ENCODE measurements around the gene ELL.

Gene ELL

DNA sequence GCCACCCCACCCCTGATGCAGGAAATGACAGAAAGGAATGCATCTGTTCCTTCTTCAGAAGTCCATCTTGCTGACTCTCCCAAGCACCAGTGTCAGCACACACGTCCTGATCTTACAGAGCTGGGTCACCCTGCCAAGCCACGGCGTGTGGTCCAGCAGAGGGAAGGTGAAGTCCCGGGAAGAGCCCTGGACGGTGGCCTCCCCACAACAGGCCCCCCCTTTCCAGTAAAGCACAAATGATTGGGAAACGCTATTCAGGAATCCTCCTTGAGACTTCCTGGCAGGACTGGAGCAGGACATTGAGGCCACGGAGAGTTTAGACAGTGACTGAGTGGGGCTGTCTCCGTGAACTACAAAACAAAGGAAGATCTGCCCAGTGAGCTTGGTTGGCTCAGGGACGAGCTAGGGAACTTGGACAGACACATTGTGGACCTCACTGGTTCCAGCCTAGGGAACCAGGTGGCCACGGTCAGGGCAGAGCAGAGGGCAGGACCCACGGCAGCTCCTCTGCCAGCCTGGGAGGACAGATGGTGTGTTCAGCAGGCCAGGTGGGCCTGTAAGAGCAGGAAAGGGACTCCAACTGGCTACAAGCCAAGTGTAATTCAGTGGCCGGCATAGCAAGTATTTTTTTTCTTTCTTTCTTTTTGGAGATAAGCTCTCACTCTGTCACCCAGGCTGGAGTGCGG is 41.7 kb downstream of the ELL start:
- H3K4ac ChIP-seq (ENCODE audit: low read depth, low read length), result no peak overlapping the region
- H3K79me1 ChIP-seq (ENCODE audit: low read length), result peaks cover 28% of the 10 kb centered on the region
- no peaks in the 10 kb centered on the region for H3K4me1 ChIP-seq (ENCODE audit: control insufficient read depth, low read depth, low read length)
- peaks cover 13% of the 10 kb centered on the region for H3K79me2 ChIP-seq (ENCODE audit: control insufficient read depth, insufficient read depth, low read length)
- no peak overlapping the region for H4K8ac ChIP-seq (ENCODE audit: low read depth, low read length)
- no peak overlapping the region for H2AK5ac ChIP-seq (ENCODE audit: low read length)
- H4K5ac ChIP-seq (ENCODE audit: low read length), result no peak overlapping the region
- no peak overlapping the region for H2BK5ac ChIP-seq (ENCODE audit: low read length)
- H3K4me3 ChIP-seq (ENCODE audit: low read length), result no peak overlapping the region
- no peaks in the 10 kb centered on the region for H3K36me3 ChIP-seq (ENCODE audit: control insufficient read depth, insufficient read depth, low read length)
- no peak for DNase-seq
- no peak overlapping the region for H3K27ac ChIP-seq (ENCODE audit: low read depth, low read length)
- H2BK120ac ChIP-seq (ENCODE audit: low read depth, low read length), result no peak overlapping the region
- no peak overlapping the region for H3K18ac ChIP-seq (ENCODE audit: low read length)
- no peak overlapping the region for H3K56ac ChIP-seq (ENCODE audit: low read length)
- no CpG with 5 or more reads among the region's 13 CpGs for WGBS (ENCODE audit: extremely low coverage, insufficient coverage, low lambda C conversion rate)
- H2BK15ac ChIP-seq (replicated peaks; ENCODE audit: low read depth), result no peak overlapping the region
- H3K4me2 ChIP-seq (ENCODE audit: low read length), result no peak overlapping the region
- H3K27me3 ChIP-seq (ENCODE audit: insufficient read depth, low read length, poor library complexity), result no peaks in the 10 kb centered on the region
- H3K23ac ChIP-seq (ENCODE audit: low read length), result no peak overlapping the region
- no peak overlapping the region for H3K9ac ChIP-seq (ENCODE audit: low read length)

DNA sequence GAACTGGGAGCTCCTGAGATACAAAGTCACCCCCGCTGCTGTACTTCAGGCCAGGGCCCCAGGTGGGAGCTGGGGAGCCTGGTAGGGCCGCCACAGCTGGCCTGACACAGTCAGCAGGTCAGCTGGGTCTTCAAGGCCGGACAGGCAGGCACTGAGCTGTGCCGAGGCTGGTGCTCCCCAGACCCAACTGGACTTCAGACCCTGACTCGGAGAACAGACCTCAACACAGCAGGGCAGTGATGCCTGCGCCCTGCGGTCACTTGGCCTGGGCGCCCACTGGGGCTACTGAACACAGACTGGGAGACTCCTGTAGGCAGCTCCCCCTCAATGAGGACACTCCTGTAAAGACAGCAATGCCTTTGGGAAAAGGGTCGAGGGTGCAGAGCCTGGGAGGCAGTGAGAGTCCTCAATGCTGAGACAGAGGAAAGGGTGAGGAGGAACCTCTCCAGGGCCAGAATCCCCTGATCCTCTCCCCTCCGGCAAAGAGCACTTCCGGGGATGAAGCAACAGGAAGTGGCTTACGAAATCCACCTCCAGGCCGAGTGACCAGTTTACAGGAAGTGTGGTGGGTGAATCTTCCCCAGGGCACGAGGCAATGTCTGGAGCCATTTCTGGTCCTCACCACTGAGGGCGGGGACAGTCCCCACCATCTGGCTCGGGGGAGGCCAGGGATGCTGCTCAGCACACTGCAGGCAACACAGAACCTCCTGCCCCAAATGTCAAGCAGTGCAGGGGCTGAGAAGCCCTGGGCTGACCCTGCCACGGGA is 43.1 kb downstream of the ELL start:
- H3K56ac ChIP-seq (ENCODE audit: low read length), result peak overlapping the region; percentile 56
- H2BK15ac ChIP-seq (replicated peaks; ENCODE audit: low read depth), result no peak overlapping the region
- H3K4me3 ChIP-seq (ENCODE audit: low read length), result no peak overlapping the region
- peak overlapping the region; percentile 7 for H3K18ac ChIP-seq (ENCODE audit: low read length)
- no peak overlapping the region for H3K23ac ChIP-seq (ENCODE audit: low read length)
- H3K9ac ChIP-seq (ENCODE audit: low read length), result no peak overlapping the region
- no peaks in the 10 kb centered on the region for H3K27me3 ChIP-seq (ENCODE audit: insufficient read depth, low read length, poor library complexity)
- no peak overlapping the region for H4K5ac ChIP-seq (ENCODE audit: low read length)
- H2BK5ac ChIP-seq (ENCODE audit: low read length), result no peak overlapping the region
- H2AK5ac ChIP-seq (ENCODE audit: low read length), result no peak overlapping the region
- no peak overlapping the region for H3K4me2 ChIP-seq (ENCODE audit: low read length)
- H4K8ac ChIP-seq (ENCODE audit: low read depth, low read length), result no peak overlapping the region
- H3K79me1 ChIP-seq (ENCODE audit: low read length), result peaks cover 27% of the 10 kb centered on the region
- no peak overlapping the region for H3K27ac ChIP-seq (ENCODE audit: low read depth, low read length)
- H3K36me3 ChIP-seq (ENCODE audit: control insufficient read depth, insufficient read depth, low read length), result no peaks in the 10 kb centered on the region
- DNase-seq, result peak; percentile 84
- H3K4ac ChIP-seq (ENCODE audit: low read depth, low read length), result no peak overlapping the region
- H3K79me2 ChIP-seq (ENCODE audit: control insufficient read depth, insufficient read depth, low read length), result peaks cover 7% of the 10 kb centered on the region
- H2BK120ac ChIP-seq (ENCODE audit: low read depth, low read length), result no peak overlapping the region
- WGBS (ENCODE audit: extremely low coverage, insufficient coverage, low lambda C conversion rate), result no CpG with 5 or more reads among the region's 17 CpGs
- no peaks in the 10 kb centered on the region for H3K4me1 ChIP-seq (ENCODE audit: control insufficient read depth, low read depth, low read length)

DNA sequence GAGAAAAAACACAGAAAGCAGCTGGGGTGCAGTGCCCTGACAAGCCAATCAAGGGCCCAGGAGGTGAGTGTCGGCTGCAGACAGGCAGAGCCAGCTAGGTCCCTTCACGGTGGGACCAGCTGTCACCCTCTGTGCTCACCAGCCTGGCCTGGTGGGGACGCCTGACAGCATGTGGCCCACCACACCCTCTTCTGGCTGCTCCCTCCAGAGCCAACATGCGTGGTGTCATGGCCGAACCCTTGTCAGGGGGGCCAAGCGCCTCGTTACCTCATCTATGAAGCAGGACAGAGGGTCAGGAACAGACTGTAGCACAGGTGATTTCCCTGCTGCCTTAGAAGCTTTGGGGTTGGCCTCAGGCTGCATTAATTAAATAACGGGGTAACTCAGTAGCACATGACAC is 43.9 kb downstream of the ELL start:
- no peaks in the 10 kb centered on the region for H3K27me3 ChIP-seq (ENCODE audit: insufficient read depth, low read length, poor library complexity)
- H3K4me1 ChIP-seq (ENCODE audit: control insufficient read depth, low read depth, low read length), result no peaks in the 10 kb centered on the region
- no peak overlapping the region for H3K4ac ChIP-seq (ENCODE audit: low read depth, low read length)
- no peak overlapping the region for H2BK5ac ChIP-seq (ENCODE audit: low read length)
- H3K79me2 ChIP-seq (ENCODE audit: control insufficient read depth, insufficient read depth, low read length), result peaks cover 7% of the 10 kb centered on the region
- no peak for DNase-seq
- no peak overlapping the region for H3K27ac ChIP-seq (ENCODE audit: low read depth, low read length)
- no peak overlapping the region for H3K18ac ChIP-seq (ENCODE audit: low read length)
- H2BK15ac ChIP-seq (replicated peaks; ENCODE audit: low read depth), result no peak overlapping the region
- H4K8ac ChIP-seq (ENCODE audit: low read depth, low read length), result no peak overlapping the region
- H4K5ac ChIP-seq (ENCODE audit: low read length), result no peak overlapping the region
- H3K36me3 ChIP-seq (ENCODE audit: control insufficient read depth, insufficient read depth, low read length), result no peaks in the 10 kb centered on the region
- H3K9ac ChIP-seq (ENCODE audit: low read length), result no peak overlapping the region
- no peak overlapping the region for H3K56ac ChIP-seq (ENCODE audit: low read length)
- no CpG with 5 or more reads among the region's 8 CpGs for WGBS (ENCODE audit: extremely low coverage, insufficient coverage, low lambda C conversion rate)
- H2BK120ac ChIP-seq (ENCODE audit: low read depth, low read length), result no peak overlapping the region
- H2AK5ac ChIP-seq (ENCODE audit: low read length), result no peak overlapping the region
- peaks cover 22% of the 10 kb centered on the region for H3K79me1 ChIP-seq (ENCODE audit: low read length)
- no peak overlapping the region for H3K4me2 ChIP-seq (ENCODE audit: low read length)
- H3K23ac ChIP-seq (ENCODE audit: low read length), result no peak overlapping the region
- H3K4me3 ChIP-seq (ENCODE audit: low read length), result no peak overlapping the region

DNA sequence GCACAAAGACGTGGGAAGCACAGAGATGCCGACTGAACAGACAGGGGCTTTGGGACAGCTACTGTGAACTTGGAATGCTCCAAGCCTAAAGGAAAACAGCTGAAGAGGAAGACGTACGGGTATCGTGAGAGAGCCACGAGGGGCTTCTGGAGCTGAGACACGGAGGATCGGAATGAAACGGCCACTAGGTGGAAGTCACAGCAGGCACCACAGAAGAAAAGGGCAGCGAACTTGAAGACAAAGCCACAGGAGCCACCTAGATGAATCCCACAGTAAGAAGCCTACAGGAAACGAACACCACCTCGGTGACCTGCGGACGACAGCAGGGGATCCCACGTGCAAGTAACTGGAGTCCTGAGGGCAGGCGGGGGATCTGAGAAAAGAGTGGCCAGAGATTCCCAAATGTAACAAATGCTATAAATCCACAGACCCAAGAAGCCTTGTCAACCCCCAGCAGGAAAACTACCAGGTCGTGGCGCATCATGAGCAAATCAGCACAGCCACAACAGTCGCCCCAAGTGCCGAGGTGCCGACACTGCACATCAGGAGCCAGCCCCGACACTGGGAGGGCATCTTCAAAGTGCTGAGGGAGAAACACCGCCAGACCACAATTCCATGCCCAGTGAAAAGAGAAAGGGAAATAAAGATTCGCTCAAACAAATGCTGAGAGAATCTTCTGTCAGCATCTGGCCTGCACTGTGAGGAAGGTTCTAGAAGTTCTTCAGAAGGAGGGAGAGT is 44.7 kb downstream of the ELL start:
- Histone ChIP-seq H3K9ac (ENCODE audit: low read length) (no peak overlapping the region), H3K4ac (ENCODE audit: low read depth, low read length) (no peak overlapping the region), H3K18ac (ENCODE audit: low read length) (no peak overlapping the region), H4K8ac (ENCODE audit: low read depth, low read length) (no peak overlapping the region), H3K4me3 (ENCODE audit: low read length) (no peak overlapping the region), H2AK5ac (ENCODE audit: low read length) (no peak overlapping the region), H3K23ac (ENCODE audit: low read length) (no peak overlapping the region), H4K5ac (ENCODE audit: low read length) (no peak overlapping the region), H3K4me1 (ENCODE audit: control insufficient read depth, low read depth, low read length) (no peaks in the 10 kb centered on the region), H3K4me2 (ENCODE audit: low read length) (no peak overlapping the region), H3K79me2 (ENCODE audit: control insufficient read depth, insufficient read depth, low read length) (peaks cover 7% of the 10 kb centered on the region), H2BK5ac (ENCODE audit: low read length) (no peak overlapping the region), H2BK120ac (ENCODE audit: low read depth, low read length) (no peak overlapping the region), H3K36me3 (ENCODE audit: control insufficient read depth, insufficient read depth, low read length) (no peaks in the 10 kb centered on the region), H3K79me1 (ENCODE audit: low read length) (peaks cover 21% of the 10 kb centered on the region), H3K56ac (ENCODE audit: low read length) (no peak overlapping the region), H3K27me3 (ENCODE audit: insufficient read depth, low read length, poor library complexity) (no peaks in the 10 kb centered on the region), H3K27ac (ENCODE audit: low read depth, low read length) (no peak overlapping the region), H2BK15ac (replicated peaks; ENCODE audit: low read depth) (no peak overlapping the region)
- no CpG with 5 or more reads among the region's 24 CpGs for WGBS (ENCODE audit: extremely low coverage, insufficient coverage, low lambda C conversion rate)
- DNase-seq, result peak; percentile 48

DNA sequence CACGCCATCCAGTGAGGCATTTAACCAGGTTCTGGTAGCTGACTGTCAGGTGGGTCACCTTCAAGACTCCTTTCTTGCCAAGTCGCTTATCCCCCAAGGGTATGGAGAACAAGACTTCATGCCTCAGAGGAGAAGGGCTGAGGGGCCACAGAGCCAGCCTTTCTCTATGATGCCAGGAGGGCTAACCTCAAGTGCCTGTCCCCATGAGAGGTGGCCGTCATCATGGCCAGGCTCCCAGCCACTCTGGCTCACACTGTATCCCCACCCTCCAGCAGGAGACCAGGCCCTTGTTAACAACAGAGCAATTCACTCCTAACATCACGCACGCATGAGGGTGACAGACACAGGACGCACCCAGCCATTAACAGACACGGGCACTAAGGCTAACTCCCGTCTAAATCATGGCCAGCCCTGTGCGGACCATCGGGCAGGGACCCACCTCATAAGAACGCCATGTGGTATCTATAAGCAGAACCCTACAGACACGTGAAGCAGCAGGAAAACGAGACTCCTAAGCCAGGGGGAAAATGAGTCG is 45.3 kb downstream of the ELL start:
- H4K5ac ChIP-seq (ENCODE audit: low read length), result no peak overlapping the region
- H3K4me1 ChIP-seq (ENCODE audit: control insufficient read depth, low read depth, low read length), result no peaks in the 10 kb centered on the region
- H3K23ac ChIP-seq (ENCODE audit: low read length), result no peak overlapping the region
- no peak overlapping the region for H2BK15ac ChIP-seq (replicated peaks; ENCODE audit: low read depth)
- H3K27me3 ChIP-seq (ENCODE audit: insufficient read depth, low read length, poor library complexity), result no peaks in the 10 kb centered on the region
- H2AK5ac ChIP-seq (ENCODE audit: low read length), result no peak overlapping the region
- H3K4me3 ChIP-seq (ENCODE audit: low read length), result no peak overlapping the region
- H3K27ac ChIP-seq (ENCODE audit: low read depth, low read length), result no peak overlapping the region
- no peak overlapping the region for H3K56ac ChIP-seq (ENCODE audit: low read length)
- H2BK120ac ChIP-seq (ENCODE audit: low read depth, low read length), result no peak overlapping the region
- no peak overlapping the region for H3K4me2 ChIP-seq (ENCODE audit: low read length)
- no peak overlapping the region for H3K18ac ChIP-seq (ENCODE audit: low read length)
- no CpG with 5 or more reads among the region's 14 CpGs for WGBS (ENCODE audit: extremely low coverage, insufficient coverage, low lambda C conversion rate)
- H2BK5ac ChIP-seq (ENCODE audit: low read length), result no peak overlapping the region
- no peaks in the 10 kb centered on the region for H3K36me3 ChIP-seq (ENCODE audit: control insufficient read depth, insufficient read depth, low read length)
- H3K79me1 ChIP-seq (ENCODE audit: low read length), result peaks cover 19% of the 10 kb centered on the region
- no peak for DNase-seq
- no peak overlapping the region for H3K9ac ChIP-seq (ENCODE audit: low read length)
- no peak overlapping the region for H3K4ac ChIP-seq (ENCODE audit: low read depth, low read length)
- no peak overlapping the region for H4K8ac ChIP-seq (ENCODE audit: low read depth, low read length)
- peaks cover 7% of the 10 kb centered on the region for H3K79me2 ChIP-seq (ENCODE audit: control insufficient read depth, insufficient read depth, low read length)
